HepG2 (cell line): ENCODE results near the gene TNFAIP3. TPM values are rescaled to one million over a fixed set of nuclear protein-coding genes. Genes with fewer than 3 reads are reported as not detected.
A peak's percentile ranks its signal among the peaks of the same experiment; 100 is the strongest.

Experiments used
- FLYWCH1 ChIP-seq: sonication (generic); formaldehyde crosslinking; IDR thresholded peaks from 2 replicates; pipeline ENCODE4 v1.8.1; 2023; ENCODE audit warnings: mild to moderate bottlenecking, missing genetic modification reagents
- GATAD1 ChIP-seq: IDR thresholded peaks from 2 replicates; pipeline ENCODE4 v1.6.1; 2016; ENCODE audit warnings: missing genetic modification reagents, missing compliant biosample characterization
- KLF11 ChIP-seq: IDR thresholded peaks from 2 replicates; pipeline ENCODE4 v1.6.1; 2016; ENCODE audit warnings: missing compliant biosample characterization
- MTF1 ChIP-seq: sonication (generic); formaldehyde crosslinking; IDR thresholded peaks from 2 replicates; pipeline ENCODE4 v1.5.0; 2020; ENCODE audit warnings: missing genetic modification reagents
- MYNN ChIP-seq: sonication (generic); formaldehyde crosslinking; IDR thresholded peaks from 2 replicates; pipeline ENCODE4 v1.4.0; 2020; ENCODE audit warnings: mild to moderate bottlenecking, low read depth, missing genetic modification reagents
- NFKB2 ChIP-seq: sonication (generic); formaldehyde crosslinking; IDR thresholded peaks from 2 replicates; pipeline ENCODE4 v1.4.0; 2020; ENCODE audit warnings: missing genetic modification reagents, borderline replicate concordance
- NPAS2 ChIP-seq: sonication (generic); formaldehyde crosslinking; IDR thresholded peaks from 2 replicates; pipeline ENCODE4 v1.8.0; 2022; ENCODE audit warnings: mild to moderate bottlenecking, missing genetic modification reagents, borderline replicate concordance
- NR1H2 ChIP-seq: sonication (generic); formaldehyde crosslinking; IDR thresholded peaks from 2 replicates; pipeline ENCODE4 v1.8.1; 2022; ENCODE audit warnings: low read depth, missing genetic modification reagents, borderline replicate concordance
- RCOR2 ChIP-seq: IDR thresholded peaks from 2 replicates; pipeline ENCODE4 v1.6.1; 2016; ENCODE audit warnings: missing biosample characterization, missing genetic modification reagents
- REPIN1 ChIP-seq: sonication (generic); formaldehyde crosslinking; IDR thresholded peaks from 2 replicates; pipeline ENCODE4 v1.8.0; 2022; ENCODE audit warnings: missing genetic modification reagents, low read depth, mild to moderate bottlenecking, borderline replicate concordance
- RORA ChIP-seq: sonication (generic); formaldehyde crosslinking; IDR thresholded peaks from 2 replicates; pipeline ENCODE4 v1.5.0; 2020; ENCODE audit warnings: mild to moderate bottlenecking, missing genetic modification reagents, moderate library complexity
- STAT5B ChIP-seq: sonication (generic); formaldehyde crosslinking; IDR thresholded peaks from 2 replicates; pipeline ENCODE4 v1.4.0; 2020; ENCODE audit warnings: missing genetic modification reagents
- TARDBP ChIP-seq: sonication (generic); formaldehyde crosslinking; IDR thresholded peaks from 2 replicates; pipeline ENCODE4 v1.8.0; 2022; ENCODE audit warnings: mild to moderate bottlenecking, missing genetic modification reagents
- ZMYM2 ChIP-seq: sonication (generic); formaldehyde crosslinking; IDR thresholded peaks from 2 replicates; pipeline ENCODE4 v1.8.0; 2022; ENCODE audit warnings: mild to moderate bottlenecking, missing genetic modification reagents
- ZNF124 ChIP-seq: sonication (generic); formaldehyde crosslinking; IDR thresholded peaks from 2 replicates; pipeline ENCODE4 v1.4.0; 2020; ENCODE audit warnings: missing genetic modification reagents
- ZNF329 ChIP-seq: sonication (generic); formaldehyde crosslinking; IDR thresholded peaks from 2 replicates; pipeline ENCODE4 v1.9.0; 2021; ENCODE audit warnings: low read depth, mild to moderate bottlenecking, missing genetic modification reagents
- ZNF7 ChIP-seq: IDR thresholded peaks from 2 replicates; pipeline ENCODE4 v1.6.1; 2016; ENCODE audit warnings: missing biosample characterization, missing genetic modification reagents
- ZNF724P ChIP-seq: sonication (generic); formaldehyde crosslinking; IDR thresholded peaks from 2 replicates; pipeline ENCODE4 v1.8.0; 2022; ENCODE audit warnings: missing genetic modification reagents, borderline replicate concordance
- ZNF883 ChIP-seq: sonication (generic); formaldehyde crosslinking; IDR thresholded peaks from 2 replicates; pipeline ENCODE4 v1.5.1; 2020; ENCODE audit warnings: mild to moderate bottlenecking, missing genetic modification reagents; ENCODE audit errors: not compliant biosample characterization
- polyA plus RNA-seq, 8 experiments: library from polyadenylated mRNA; depleted of rRNA in 3 of 8; stranded (reverse) in 7 of 8; unstranded in 1 of 8; fragments of >200 nt; fragmentation: Illumina TruSeq in 4 of 8; extraction: Trizol in 4 of 8; gene quantifications; 2 replicates each; pipeline versions ENCODE4 v1.2.1 to v1.2.3, GENCODE V29; 2011 to 2016; ENCODE audit warnings: low read depth in 4 of 8, missing spikeins in 1 of 8, mixed read lengths in 1 of 8; ENCODE audit not compliant: insufficient read depth in 1 of 8
- total RNA-seq, 5 experiments: library from RNA; depleted of rRNA; stranded (reverse); fragments of >200 nt; fragmentation: Illumina TruSeq; extraction: Trizol; gene quantifications; 2 replicates each; pipeline ENCODE4 v1.2.3, GENCODE V29; 2016; ENCODE audit warnings: low read depth in 1 of 5
- TF ChIP-seq, protein P1 (sequence below): sonication (generic); formaldehyde crosslinking; IDR thresholded peaks from 2 replicates; pipeline ENCODE4 v1.5.0; 2020; ENCODE audit warnings: mild to moderate bottlenecking, missing genetic modification reagents
- TF ChIP-seq, protein P2 (sequence below): IDR thresholded peaks from 2 replicates; pipeline ENCODE4 v1.4.0; 2020; ENCODE audit warnings: mild to moderate bottlenecking, missing genetic modification reagents

TNFAIP3 gene
- total and polyA plus RNA-seq, 2 of the 13 experiments (the other 11 are each of a cell fraction or from before 2014, with no cell fraction given) = 28.2 to 47.1 TPM

DNA sequence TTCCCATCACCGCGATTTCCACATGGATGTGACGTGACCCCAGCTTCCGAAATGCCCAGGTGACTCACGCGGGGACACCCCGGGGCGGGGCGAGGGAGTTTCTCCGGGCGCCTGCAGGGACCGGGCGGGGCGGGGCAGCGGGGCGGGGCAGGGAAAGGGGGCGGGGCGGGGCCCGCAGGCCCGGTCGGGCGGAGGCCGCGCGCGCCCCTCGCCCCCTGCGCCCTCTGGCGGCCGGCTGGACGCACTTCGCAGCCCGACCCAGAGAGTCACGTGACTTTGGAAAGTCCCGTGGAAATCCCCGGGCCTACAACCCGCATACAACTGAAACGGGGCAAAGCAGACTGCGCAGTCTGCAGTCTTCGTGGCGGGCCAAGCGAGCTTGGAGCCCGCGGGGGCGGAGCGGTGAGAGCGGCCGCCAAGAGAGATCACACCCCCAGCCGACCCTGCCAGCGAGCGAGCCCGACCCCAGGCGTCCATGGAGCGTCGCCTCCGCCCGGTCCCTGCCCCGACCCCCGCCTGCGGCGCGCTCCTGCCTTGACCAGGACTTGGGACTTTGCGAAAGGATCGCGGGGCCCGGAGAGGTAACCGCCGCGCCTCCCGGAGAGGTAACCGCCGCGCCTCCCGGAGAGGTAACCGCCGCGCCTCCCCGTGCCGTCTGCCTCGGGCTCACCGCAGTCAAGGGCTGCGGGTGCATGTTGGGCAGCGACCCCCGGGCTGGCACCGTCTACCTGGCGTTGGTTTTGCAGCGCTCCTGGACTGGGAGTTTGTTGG, at the start of gene TNFAIP3 (continued):
- TF ChIP-seq, protein P1, sequence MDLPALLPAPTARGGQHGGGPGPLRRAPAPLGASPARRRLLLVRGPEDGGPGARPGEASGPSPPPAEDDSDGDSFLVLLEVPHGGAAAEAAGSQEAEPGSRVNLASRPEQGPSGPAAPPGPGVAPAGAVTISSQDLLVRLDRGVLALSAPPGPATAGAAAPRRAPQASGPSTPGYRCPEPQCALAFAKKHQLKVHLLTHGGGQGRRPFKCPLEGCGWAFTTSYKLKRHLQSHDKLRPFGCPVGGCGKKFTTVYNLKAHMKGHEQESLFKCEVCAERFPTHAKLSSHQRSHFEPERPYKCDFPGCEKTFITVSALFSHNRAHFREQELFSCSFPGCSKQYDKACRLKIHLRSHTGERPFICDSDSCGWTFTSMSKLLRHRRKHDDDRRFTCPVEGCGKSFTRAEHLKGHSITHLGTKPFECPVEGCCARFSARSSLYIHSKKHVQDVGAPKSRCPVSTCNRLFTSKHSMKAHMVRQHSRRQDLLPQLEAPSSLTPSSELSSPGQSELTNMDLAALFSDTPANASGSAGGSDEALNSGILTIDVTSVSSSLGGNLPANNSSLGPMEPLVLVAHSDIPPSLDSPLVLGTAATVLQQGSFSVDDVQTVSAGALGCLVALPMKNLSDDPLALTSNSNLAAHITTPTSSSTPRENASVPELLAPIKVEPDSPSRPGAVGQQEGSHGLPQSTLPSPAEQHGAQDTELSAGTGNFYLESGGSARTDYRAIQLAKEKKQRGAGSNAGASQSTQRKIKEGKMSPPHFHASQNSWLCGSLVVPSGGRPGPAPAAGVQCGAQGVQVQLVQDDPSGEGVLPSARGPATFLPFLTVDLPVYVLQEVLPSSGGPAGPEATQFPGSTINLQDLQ (CRISPR knock-in tag) = 0 out of 2 replicates have a peak, but pooled peaks have one; percentile 47
- TF ChIP-seq ZNF883 (CRISPR knock-in tag) = peak; percentile 35
- peak; percentile 65; the same call in 1 of the 2 replicates for TF ChIP-seq RCOR2 (CRISPR knock-in tag)
- TF ChIP-seq NFKB2 (CRISPR knock-in tag) = no peak; the same call in 1 of the 2 replicates
- TF ChIP-seq ZMYM2 (CRISPR knock-in tag) = peak; percentile 32; the same call in 1 of the 2 replicates
- TF ChIP-seq MTF1 (CRISPR knock-in tag) = no peak; the same call in 1 of the 2 replicates
- TF ChIP-seq ZNF7 (CRISPR knock-in tag) = peak; percentile 21; the same call in 1 of the 2 replicates
- TF ChIP-seq STAT5B (CRISPR knock-in tag) = no peak
- no peak for TF ChIP-seq NPAS2
- no peak; the same call in 1 of the 2 replicates for TF ChIP-seq ZNF724P
- peak; percentile 96 for TF ChIP-seq REPIN1 (CRISPR knock-in tag)
- TF ChIP-seq, protein P2, sequence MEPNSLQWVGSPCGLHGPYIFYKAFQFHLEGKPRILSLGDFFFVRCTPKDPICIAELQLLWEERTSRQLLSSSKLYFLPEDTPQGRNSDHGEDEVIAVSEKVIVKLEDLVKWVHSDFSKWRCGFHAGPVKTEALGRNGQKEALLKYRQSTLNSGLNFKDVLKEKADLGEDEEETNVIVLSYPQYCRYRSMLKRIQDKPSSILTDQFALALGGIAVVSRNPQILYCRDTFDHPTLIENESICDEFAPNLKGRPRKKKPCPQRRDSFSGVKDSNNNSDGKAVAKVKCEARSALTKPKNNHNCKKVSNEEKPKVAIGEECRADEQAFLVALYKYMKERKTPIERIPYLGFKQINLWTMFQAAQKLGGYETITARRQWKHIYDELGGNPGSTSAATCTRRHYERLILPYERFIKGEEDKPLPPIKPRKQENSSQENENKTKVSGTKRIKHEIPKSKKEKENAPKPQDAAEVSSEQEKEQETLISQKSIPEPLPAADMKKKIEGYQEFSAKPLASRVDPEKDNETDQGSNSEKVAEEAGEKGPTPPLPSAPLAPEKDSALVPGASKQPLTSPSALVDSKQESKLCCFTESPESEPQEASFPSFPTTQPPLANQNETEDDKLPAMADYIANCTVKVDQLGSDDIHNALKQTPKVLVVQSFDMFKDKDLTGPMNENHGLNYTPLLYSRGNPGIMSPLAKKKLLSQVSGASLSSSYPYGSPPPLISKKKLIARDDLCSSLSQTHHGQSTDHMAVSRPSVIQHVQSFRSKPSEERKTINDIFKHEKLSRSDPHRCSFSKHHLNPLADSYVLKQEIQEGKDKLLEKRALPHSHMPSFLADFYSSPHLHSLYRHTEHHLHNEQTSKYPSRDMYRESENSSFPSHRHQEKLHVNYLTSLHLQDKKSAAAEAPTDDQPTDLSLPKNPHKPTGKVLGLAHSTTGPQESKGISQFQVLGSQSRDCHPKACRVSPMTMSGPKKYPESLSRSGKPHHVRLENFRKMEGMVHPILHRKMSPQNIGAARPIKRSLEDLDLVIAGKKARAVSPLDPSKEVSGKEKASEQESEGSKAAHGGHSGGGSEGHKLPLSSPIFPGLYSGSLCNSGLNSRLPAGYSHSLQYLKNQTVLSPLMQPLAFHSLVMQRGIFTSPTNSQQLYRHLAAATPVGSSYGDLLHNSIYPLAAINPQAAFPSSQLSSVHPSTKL = peak; percentile 78
- peak; percentile 88 for TF ChIP-seq ZNF124 (CRISPR knock-in tag)
- peak; percentile 70; the same call in 1 of the 2 replicates for TF ChIP-seq ZNF329 (CRISPR knock-in tag)
- peak; percentile 73; the same call in 1 of the 2 replicates for TF ChIP-seq GATAD1
- TF ChIP-seq MYNN (CRISPR knock-in tag) = no peak
- no peak for TF ChIP-seq FLYWCH1 (CRISPR knock-in tag)
- no peak for TF ChIP-seq NR1H2 (CRISPR knock-in tag)
- TF ChIP-seq KLF11 = peak; percentile 59; the same call in 1 of the 2 replicates
- peak; percentile 58; the same call in 1 of the 2 replicates for TF ChIP-seq TARDBP (CRISPR knock-in tag)
- no peak for TF ChIP-seq RORA (CRISPR knock-in tag)
